ENCODE data around the gene UNC80.

UNC80 gene

GRCh38 chr2:209809256-209809655, 37.6 kb downstream of the UNC80 start:
- TF ChIP-seq CTCF (IDR thresholded peaks at IDR 0.05; ENCODE audit: low read length) (no peak), EZH2phosphoT487 (IDR thresholded peaks at IDR 0.05; ENCODE audit: low read length) (no peak), EZH2 (optimal IDR thresholded peaks at IDR 0.05; ENCODE audit: low read depth, low read length) (no peak)
- no peak overlapping the region for H3K9ac ChIP-seq (ENCODE audit: low read length)
- no peak for DNase-seq
- no peaks in the 10 kb centered on the region for H3K27me3 ChIP-seq (replicated peaks; ENCODE audit: insufficient read depth, low read length)
- H3K9me2 ChIP-seq (replicated peaks; ENCODE audit: insufficient read depth, low read length): no peaks in the 10 kb centered on the region
- no peaks in the 10 kb centered on the region for H3K79me2 ChIP-seq (ENCODE audit: low read length)
- no peaks in the 10 kb centered on the region for H3K9me3 ChIP-seq (replicated peaks; ENCODE audit: insufficient read depth, low read length)
- no peaks in the 10 kb centered on the region for H3K4me1 ChIP-seq (ENCODE audit: low read length)
- H3K36me3 ChIP-seq (replicated peaks; ENCODE audit: insufficient read depth, low read length): no peaks in the 10 kb centered on the region
- no peak overlapping the region for H3K4me2 ChIP-seq (ENCODE audit: low read depth, low read length)
- no peaks in the 10 kb centered on the region for H3F3A ChIP-seq (ENCODE audit: insufficient read depth, low read length)
- H3K27ac ChIP-seq (ENCODE audit: low read length): no peak overlapping the region
- no peak overlapping the region for H3K4me3 ChIP-seq (ENCODE audit: low read length)
- no peak overlapping the region for H2AFZ ChIP-seq (ENCODE audit: low read length)
- H4K20me1 ChIP-seq (ENCODE audit: insufficient read depth, low read length): no peaks in the 10 kb centered on the region

- Histone ChIP-seq H3K9me3 (replicated peaks; ENCODE audit: insufficient read depth, low read length) (no peaks in the 10 kb centered on the region), H2AFZ (ENCODE audit: low read length) (no peak overlapping the region), H4K20me1 (ENCODE audit: insufficient read depth, low read length) (no peaks in the 10 kb centered on the region), H3K4me1 (ENCODE audit: low read length) (no peaks in the 10 kb centered on the region), H3K79me2 (ENCODE audit: low read length) (no peaks in the 10 kb centered on the region), H3K9me2 (replicated peaks; ENCODE audit: insufficient read depth, low read length) (no peaks in the 10 kb centered on the region), H3K4me2 (ENCODE audit: low read depth, low read length) (no peak overlapping the region), H3K27ac (ENCODE audit: low read length) (no peak overlapping the region), H3K9ac (ENCODE audit: low read length) (no peak overlapping the region), H3K27me3 (replicated peaks; ENCODE audit: insufficient read depth, low read length) (no peaks in the 10 kb centered on the region), H3F3A (ENCODE audit: insufficient read depth, low read length) (no peaks in the 10 kb centered on the region), H3K4me3 (ENCODE audit: low read length) (no peak overlapping the region), H3K36me3 (replicated peaks; ENCODE audit: insufficient read depth, low read length) (no peaks in the 10 kb centered on the region)
- DNase-seq: no peak
- TF ChIP-seq EZH2phosphoT487 (IDR thresholded peaks at IDR 0.05; ENCODE audit: low read length) (no peak), CTCF (IDR thresholded peaks at IDR 0.05; ENCODE audit: low read length) (no peak), EZH2 (optimal IDR thresholded peaks at IDR 0.05; ENCODE audit: low read depth, low read length) (no peak)
Observed at GRCh38 chr2:209817844-209818271, 46.2 kb downstream of the UNC80 start.

GRCh38 chr2:209818939-209819338, 47.3 kb downstream of the UNC80 start:
- H3K4me3 ChIP-seq (ENCODE audit: low read length): no peak overlapping the region
- H2AFZ ChIP-seq (ENCODE audit: low read length): no peak overlapping the region
- no peaks in the 10 kb centered on the region for H4K20me1 ChIP-seq (ENCODE audit: insufficient read depth, low read length)
- H3K9me2 ChIP-seq (replicated peaks; ENCODE audit: insufficient read depth, low read length): no peaks in the 10 kb centered on the region
- H3K9ac ChIP-seq (ENCODE audit: low read length): no peak overlapping the region
- no peaks in the 10 kb centered on the region for H3K4me1 ChIP-seq (ENCODE audit: low read length)
- no peaks in the 10 kb centered on the region for H3F3A ChIP-seq (ENCODE audit: insufficient read depth, low read length)
- H3K36me3 ChIP-seq (replicated peaks; ENCODE audit: insufficient read depth, low read length): no peaks in the 10 kb centered on the region
- no peaks in the 10 kb centered on the region for H3K9me3 ChIP-seq (replicated peaks; ENCODE audit: insufficient read depth, low read length)
- no peak overlapping the region for H3K4me2 ChIP-seq (ENCODE audit: low read depth, low read length)
- H3K27me3 ChIP-seq (replicated peaks; ENCODE audit: insufficient read depth, low read length): no peaks in the 10 kb centered on the region
- H3K27ac ChIP-seq (ENCODE audit: low read length): no peak overlapping the region
- H3K79me2 ChIP-seq (ENCODE audit: low read length): no peaks in the 10 kb centered on the region
- no peak for DNase-seq
- TF ChIP-seq EZH2phosphoT487 (IDR thresholded peaks at IDR 0.05; ENCODE audit: low read length): no peak
- no peak for TF ChIP-seq EZH2 (optimal IDR thresholded peaks at IDR 0.05; ENCODE audit: low read depth, low read length)
- no peak for TF ChIP-seq CTCF (IDR thresholded peaks at IDR 0.05; ENCODE audit: low read length)

All from MM.1S (cell line).